Fibroblast of the aortic adventitia (primary cell): Measurements from ENCODE around the gene SGK2. TPM values are rescaled to one million over a fixed set of nuclear protein-coding genes. Genes with fewer than 3 reads are reported as not detected.

ENCODE experiments used
- DNase-seq: peaks from one replicate; pipeline ENCODE4 v3.0.0-alpha.2; 2010; ENCODE audit warnings: low read depth
- H3K4me3 ChIP-seq: 2 replicates; pipeline ENCODE4 v1.5.1; 2011; ENCODE audit warnings: low read depth, mild to moderate bottlenecking, control low read depth, low read length, moderate library complexity
- CTCF ChIP-seq: IDR thresholded peaks from 2 replicates; pipeline ENCODE4 v1.5.1; 2011; ENCODE audit warnings: mild to moderate bottlenecking, low read length, control low read depth, inconsistent platforms; ENCODE audit not compliant: insufficient read depth
- total RNA-seq: library from RNA; depleted of rRNA; stranded (reverse); fragments of >200 nt; gene quantifications from 2 replicates; pipeline ENCODE4 v1.2.3, GENCODE V29; 2012; ENCODE audit warnings: low replicate concordance

SGK2 gene
- total RNA-seq, 1 donor = 0.09 TPM

GRCh38 chr20:43516251-43516824, 42.5 kb upstream of the SGK2 start:
- DNase-seq = no peak
- TF ChIP-seq CTCF = no peak

GRCh38 chr20:43520074-43520630, 38.7 kb upstream of the SGK2 start:
- H3K4me3 ChIP-seq = no peak overlapping the region
- no peak for TF ChIP-seq CTCF
- DNase-seq = no peak

More at GRCh38 chr20:43516251-43516824, 42.5 kb upstream of the SGK2 start:
- H3K4me3 ChIP-seq = no peak overlapping the region

- DNase-seq = no peak
- no peak for TF ChIP-seq CTCF
- H3K4me3 ChIP-seq = no peak overlapping the region
Observed at GRCh38 chr20:43525021-43525420, 33.8 kb upstream of the SGK2 start.

- no peak for DNase-seq
- no peak overlapping the region for H3K4me3 ChIP-seq
- TF ChIP-seq CTCF = no peak
Observed at GRCh38 chr20:43528258-43528875, 30.5 kb upstream of the SGK2 start.

GRCh38 chr20:43529051-43529450, 29.8 kb upstream of the SGK2 start:
- TF ChIP-seq CTCF = no peak
- DNase-seq = no peak
- no peak overlapping the region for H3K4me3 ChIP-seq

- no peak for DNase-seq
- no peak for TF ChIP-seq CTCF
- H3K4me3 ChIP-seq = no peak overlapping the region
Observed at GRCh38 chr20:43529457-43530153, 29.2 kb upstream of the SGK2 start.
